Breast epithelium (tissue), 4 donors: ENCODE measurements around the gene RFTN1. TPM values are rescaled to one million over a fixed set of nuclear protein-coding genes. Genes with fewer than 3 reads are reported as not detected.
A peak's percentile ranks its signal among the peaks of the same experiment; 100 is the strongest.

Experiments
- DNase-seq, 2 donors: peaks; one replicate each; pipeline ENCODE4 v3.0.0-alpha.2; 2019; ENCODE audit warnings: low spot score in 2 of 2
- H3K27ac ChIP-seq, 2 donors: fragments of 200-600 bp; sonication (generic) in 1 of 2; one replicate each; pipeline ENCODE4 v1.5.1; 2016 to 2019; ENCODE audit warnings: mild to moderate bottlenecking in 1 of 2
- H3K27me3 ChIP-seq, 2 donors: fragments of 200-600 bp; sonication (generic) in 1 of 2; one replicate each; pipeline versions ENCODE4 v1.5.1 to v1.6.0; 2017 to 2019; ENCODE audit warnings: control low read depth in 1 of 2, mild to moderate bottlenecking in 1 of 2
- H3K36me3 ChIP-seq: fragments of 200-600 bp; one replicate; pipeline ENCODE4 v1.5.1; 2019
- H3K4me1 ChIP-seq, 2 donors: fragments of 200-600 bp; sonication (generic); one replicate each; pipeline ENCODE4 v1.5.1; 2016 to 2019; ENCODE audit warnings: control low read depth in 1 of 2
- H3K4me3 ChIP-seq, 3 donors: fragments of 200-600 bp; sonication (generic); 1 replicate in 2 of 3; 2 replicates in 1 of 3; pipeline ENCODE4 v1.5.1; 2016 to 2019; ENCODE audit warnings: mild to moderate bottlenecking in 3 of 3, moderate library complexity in 2 of 3
- H3K9me3 ChIP-seq, 2 donors: fragments of 200-600 bp; sonication (generic) in 1 of 2; one replicate each; pipeline ENCODE4 v1.5.1; 2016 to 2019; ENCODE audit warnings: control low read depth in 1 of 2
- CTCF ChIP-seq, 3 donors: fragments of 450-650 bp; IDR thresholded peaks; one replicate each; pipeline ENCODE4 v1.5.1; 2016 to 2017; ENCODE audit warnings: antibody characterized with exemption in 3 of 3, mild to moderate bottlenecking in 3 of 3, moderate library complexity in 3 of 3
- POLR2A ChIP-seq: fragments of 450-650 bp; IDR thresholded peaks from one replicate; pipeline ENCODE4 v1.6.1; 2016; ENCODE audit warnings: antibody characterized with exemption, mild to moderate bottlenecking, moderate library complexity
- POLR2AphosphoS5 ChIP-seq, 3 donors: sonication (generic); formaldehyde crosslinking; IDR thresholded peaks; one replicate each; pipeline ENCODE4 v1.6.1; 2017; ENCODE audit warnings: antibody characterized with exemption in 3 of 3
- intact Hi-C: fragments of 100-400 bp; cut with DNase I; formaldehyde crosslinking; loops from one replicate; pipeline ENCODE4 v1.15.1; 2023; ENCODE audit warnings: low total_unique reads
- total RNA-seq, 3 donors: library from RNA; depleted of rRNA; stranded (reverse); fragments of >200 nt; gene quantifications; one replicate each; pipeline ENCODE4 v1.1.0, GENCODE V29; 2016

The RFTN1 gene
- total RNA-seq, 3 donors from 2014 or later: 13.9 to 108 (median 29.5) TPM

- no peaks in the 10 kb centered on the region for H3K9me3 ChIP-seq
- no peak overlapping the region for H3K4me3 ChIP-seq
- intact Hi-C loops: no loop called here
- H3K27me3 ChIP-seq: no peaks in the 10 kb centered on the region
- no peaks in the 10 kb centered on the region for H3K36me3 ChIP-seq
- H3K27ac ChIP-seq: no peak overlapping the region
- H3K4me1 ChIP-seq: no peaks in the 10 kb centered on the region
- TF ChIP-seq CTCF (IDR thresholded peaks at IDR 0.05) (no peak), POLR2AphosphoS5 (IDR thresholded peaks at IDR 0.05) (no peak), POLR2A (no peak)
- peak in 1 of 2 donors; percentile 48 for DNase-seq
These were observed 29.3 kb downstream of the RFTN1 start for GRCh38 chr3:16484216-16484615.

DNA sequence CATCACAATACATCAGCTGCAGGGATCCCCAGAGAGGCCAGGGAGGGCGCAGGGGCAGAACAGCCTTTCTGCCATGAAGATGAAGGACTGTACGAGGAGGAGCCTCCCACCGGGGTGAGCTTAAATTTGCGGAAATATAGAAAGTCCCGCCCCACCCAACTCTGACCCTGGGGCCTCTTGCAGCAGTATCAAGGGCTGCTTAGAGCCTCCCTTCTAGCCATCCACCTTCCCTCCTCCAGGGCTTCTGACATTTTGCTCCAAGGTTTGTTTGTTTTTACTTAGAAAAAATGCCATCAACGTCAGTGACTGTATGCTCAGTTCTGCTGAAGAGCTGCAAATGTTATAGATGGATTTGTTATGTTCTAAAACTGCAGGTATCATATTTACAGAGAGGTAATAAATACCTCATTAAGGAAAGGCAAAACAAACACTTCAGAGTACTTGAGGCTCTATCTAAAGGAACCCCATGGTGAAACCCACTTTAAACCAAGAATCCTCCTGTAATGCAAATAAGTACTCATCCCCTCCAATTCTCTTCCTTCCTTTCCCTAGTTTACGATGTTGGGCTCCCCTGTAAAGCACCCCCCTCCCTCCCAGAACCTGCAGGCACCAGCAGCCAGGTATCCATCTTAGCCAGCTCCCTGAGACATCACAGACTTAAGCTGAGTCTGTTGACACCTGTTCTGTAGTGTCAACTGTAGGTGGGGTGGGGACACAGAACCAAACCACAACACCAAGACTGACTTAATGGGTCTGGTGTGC lies 30.5 kb downstream of the RFTN1 start:
- TF ChIP-seq CTCF (IDR thresholded peaks at IDR 0.05): no peak
- no peak for TF ChIP-seq POLR2A
- no peak for TF ChIP-seq POLR2AphosphoS5 (IDR thresholded peaks at IDR 0.05)
- intact Hi-C loops: no loop called here
- Histone ChIP-seq H3K36me3 (no peaks in the 10 kb centered on the region), H3K4me1 (no peaks in the 10 kb centered on the region), H3K9me3 (no peaks in the 10 kb centered on the region), H3K27me3 (no peaks in the 10 kb centered on the region), H3K4me3 (no peak overlapping the region), H3K27ac (no peak overlapping the region)
- no peak for DNase-seq

DNA sequence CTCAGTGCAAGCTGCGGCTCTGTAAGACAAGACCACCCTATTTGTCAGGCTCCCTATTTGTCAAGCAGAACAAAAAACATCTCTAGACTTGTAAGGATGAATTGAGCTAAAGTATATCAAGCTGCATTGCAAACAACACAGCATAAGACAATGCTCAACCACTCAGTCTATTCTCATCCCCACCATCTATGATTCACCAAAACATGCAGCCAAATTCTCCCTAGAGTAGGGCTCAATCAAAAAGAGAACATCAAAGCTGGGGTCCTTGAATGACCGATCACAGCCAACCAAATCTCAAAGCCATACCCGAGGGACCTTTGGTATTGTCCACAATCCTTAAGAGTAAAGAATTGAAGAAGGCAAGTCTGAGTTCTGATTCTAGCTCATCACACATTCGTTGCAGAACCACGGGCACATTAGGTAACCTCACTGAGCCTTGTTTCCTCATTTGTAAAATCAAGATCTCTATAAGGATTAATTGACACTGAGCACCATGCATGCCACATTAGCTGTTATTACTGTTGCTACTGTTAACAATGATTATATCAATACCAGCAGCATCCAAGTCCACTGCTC lies 31.2 kb downstream of the RFTN1 start:
- Histone ChIP-seq H3K9me3 (no peaks in the 10 kb centered on the region), H3K4me3 (no peak overlapping the region), H3K36me3 (no peaks in the 10 kb centered on the region), H3K27me3 (no peaks in the 10 kb centered on the region), H3K27ac (no peak overlapping the region), H3K4me1 (no peaks in the 10 kb centered on the region)
- intact Hi-C loops: no loop called here
- TF ChIP-seq CTCF (IDR thresholded peaks at IDR 0.05) (no peak), POLR2AphosphoS5 (IDR thresholded peaks at IDR 0.05) (no peak), POLR2A (no peak)
- no peak for DNase-seq

DNA sequence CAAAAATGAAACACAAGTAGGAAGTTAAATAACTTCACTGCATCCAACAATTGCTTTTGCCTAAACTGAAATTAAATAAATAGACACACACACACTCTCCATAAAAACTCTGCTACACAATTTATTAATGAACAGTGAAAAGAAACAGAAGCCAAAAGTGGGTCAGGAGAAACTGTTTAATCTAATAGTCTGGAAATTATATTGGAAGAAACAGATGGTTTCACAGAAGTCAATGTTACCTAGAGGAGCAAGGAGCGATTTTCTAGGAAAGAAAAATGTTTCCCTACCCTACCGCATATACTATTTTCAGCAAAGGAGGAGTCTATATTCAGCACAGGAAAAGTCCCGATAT lies 32.0 kb downstream of the RFTN1 start:
- intact Hi-C loops: no loop called here
- TF ChIP-seq POLR2AphosphoS5 (IDR thresholded peaks at IDR 0.05) (no peak), CTCF (IDR thresholded peaks at IDR 0.05) (no peak), POLR2A (no peak)
- H3K27ac ChIP-seq: no peak overlapping the region
- H3K9me3 ChIP-seq: no peaks in the 10 kb centered on the region
- H3K36me3 ChIP-seq: no peaks in the 10 kb centered on the region
- no peaks in the 10 kb centered on the region for H3K27me3 ChIP-seq
- H3K4me1 ChIP-seq: no peaks in the 10 kb centered on the region
- DNase-seq: no peak
- H3K4me3 ChIP-seq: no peak overlapping the region

DNA sequence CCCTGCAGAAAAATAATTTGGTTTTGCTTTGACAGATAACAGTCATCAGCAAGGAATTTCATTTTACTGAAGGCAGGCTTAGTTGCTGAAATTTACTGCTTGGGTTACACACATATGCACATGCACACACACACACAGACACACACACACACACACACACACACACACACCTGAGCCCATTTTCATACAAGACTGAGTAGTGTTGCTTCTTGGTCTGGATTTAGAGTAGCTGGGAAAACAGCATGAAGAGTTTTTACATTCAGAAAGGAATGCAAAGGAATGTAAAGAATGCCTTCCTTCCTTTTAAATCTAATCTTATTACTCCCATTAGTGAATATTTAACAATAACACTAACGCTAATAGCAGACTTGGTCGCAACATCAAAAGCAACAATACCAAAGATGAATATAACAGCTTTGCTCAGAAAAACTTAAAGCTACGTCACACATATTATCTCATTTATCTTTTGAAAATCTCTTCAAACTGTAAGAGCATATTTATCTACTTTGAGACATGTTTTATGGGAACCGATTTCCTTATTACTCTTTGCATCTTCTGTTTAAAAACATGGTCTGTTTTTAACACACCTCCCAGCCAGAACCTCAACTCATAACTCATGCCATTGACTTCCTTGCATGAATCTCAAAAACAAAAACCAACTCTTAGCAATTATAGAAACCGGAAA lies 32.5 kb downstream of the RFTN1 start:
- no peaks in the 10 kb centered on the region for H3K4me1 ChIP-seq
- no peaks in the 10 kb centered on the region for H3K9me3 ChIP-seq
- H3K4me3 ChIP-seq: no peak overlapping the region
- H3K27me3 ChIP-seq: no peaks in the 10 kb centered on the region
- no peak overlapping the region for H3K27ac ChIP-seq
- DNase-seq: no peak
- no peaks in the 10 kb centered on the region for H3K36me3 ChIP-seq
- intact Hi-C loops: no loop called here
- no peak for TF ChIP-seq POLR2AphosphoS5 (IDR thresholded peaks at IDR 0.05)
- TF ChIP-seq CTCF (IDR thresholded peaks at IDR 0.05): no peak
- TF ChIP-seq POLR2A: no peak
